K562 (cell line): Measurements from ENCODE around the gene COL9A3. TPM values are rescaled to one million over a fixed set of nuclear protein-coding genes. Genes with fewer than 3 reads are reported as not detected.

Source experiments
- CREM ChIP-seq: IDR thresholded peaks from 2 replicates; pipeline ENCODE4 v1.6.1; 2014; ENCODE audit warnings: antibody characterized with exemption, low read depth
- E2F1 ChIP-seq: sonication (generic); formaldehyde crosslinking; IDR thresholded peaks from 2 replicates; pipeline ENCODE4 v1.8.1; 2023; ENCODE audit warnings: mild to moderate bottlenecking, missing genetic modification reagents, moderate library complexity
- EGR1 ChIP-seq: fragments of 450-650 bp; conservative IDR thresholded peaks from 2 replicates; pipeline ENCODE4 v1.6.1; 2017; ENCODE audit warnings: mild to moderate bottlenecking
- HCFC1 ChIP-seq: IDR thresholded peaks from 2 replicates; pipeline ENCODE4 v1.6.1; 2012; ENCODE audit warnings: low read depth, low read length, improper control_type of control experiment
- KDM2B ChIP-seq: fragments of 250-450 bp; sonication (Bioruptor Pico); IDR thresholded peaks from 2 replicates; pipeline ENCODE4 v1.8.0; 2021; ENCODE audit warnings: mild to moderate bottlenecking, moderate library complexity
- L3MBTL2 ChIP-seq: fragments of 450-650 bp; IDR thresholded peaks from 2 replicates; pipeline ENCODE4 v1.6.1; 2016; ENCODE audit warnings: mild to moderate bottlenecking, moderate library complexity
- MGA ChIP-seq: fragments of 450-650 bp; IDR thresholded peaks from 2 replicates; pipeline ENCODE4 v1.6.1; 2016; ENCODE audit warnings: mild to moderate bottlenecking, moderate library complexity
- MXD1 ChIP-seq: fragments of 250-450 bp; sonication (Bioruptor Pico); IDR thresholded peaks from 2 replicates; pipeline ENCODE4 v1.8.0; 2021; ENCODE audit warnings: borderline replicate concordance, mild to moderate bottlenecking, moderate library complexity; ENCODE audit not compliant: poor library complexity, severe bottlenecking
- RHOXF2B ChIP-seq: fragments of 250-450 bp; sonication (Bioruptor Pico); conservative IDR thresholded peaks from 2 replicates; pipeline ENCODE4 v1.5.1; 2021
- SMAD3 ChIP-seq: fragments of 450-650 bp; formaldehyde crosslinking; conservative IDR thresholded peaks from 2 replicates; pipeline ENCODE4 v1.4.0; 2020; ENCODE audit warnings: mild to moderate bottlenecking
- TAF1 ChIP-seq: IDR thresholded peaks from 2 replicates; pipeline ENCODE4 v1.6.1; 2011; ENCODE audit warnings: mild to moderate bottlenecking, low read length, moderate library complexity; ENCODE audit not compliant: insufficient read depth, control insufficient read depth, severe bottlenecking; ENCODE audit errors: extremely low read depth
- TARDBP ChIP-seq: fragments of 450-650 bp; IDR thresholded peaks from 2 replicates; pipeline ENCODE4 v1.6.1; 2016
- ZBTB33 ChIP-seq: sonication (generic); formaldehyde crosslinking; IDR thresholded peaks from 2 replicates; pipeline ENCODE4 v1.8.1; 2023; ENCODE audit warnings: mild to moderate bottlenecking, missing genetic modification reagents
- polyA plus RNA-seq, 8 experiments: library from polyadenylated mRNA; depleted of rRNA in 4 of 8; stranded (reverse) in 5 of 8; unstranded in 3 of 8; fragments of >200 nt; fragmentation: Nextera tagmentation in 2 of 8; fragmentation: Illumina TruSeq in 1 of 8; extraction: Ambion mirVana in 2 of 8; extraction: Trizol in 1 of 8; gene quantifications; 2 replicates each; pipeline versions ENCODE4 v1.2.1 to v1.2.3, GENCODE V29; 2011 to 2014; ENCODE audit warnings: inconsistent platforms in 1 of 8, missing spikeins in 1 of 8
- total RNA-seq, 7 experiments: library from RNA; depleted of rRNA in 6 of 7; stranded (reverse); fragments of >200 nt in 6 of 7; fragmentation: Illumina TruSeq in 2 of 7; extraction: Trizol in 2 of 7; gene quantifications; 2 replicates each; pipeline versions ENCODE4 v1.2.1 to v1.2.3, GENCODE V29; 2011 to 2021; ENCODE audit warnings: low replicate concordance in 1 of 7

COL9A3 gene
- total and polyA plus RNA-seq, 9 of the 15 experiments (the other 6 are each of a cell fraction or from before 2014, with no cell fraction given) = 0.14 to 3.6 (median 0.88) TPM; not detected in 1

- peak; percentile 99 for TF ChIP-seq MGA
- TF ChIP-seq TARDBP = no peak
- no peak for TF ChIP-seq RHOXF2B
- 0 out of 2 replicates have a peak, but pooled peaks have one; percentile 21 for TF ChIP-seq SMAD3 (CRISPR knock-in tag)
- TF ChIP-seq MXD1 (CRISPR knock-in tag) = peak; percentile 80
- peak; percentile 92 for TF ChIP-seq CREM
- peak; percentile 100 for TF ChIP-seq L3MBTL2
- peak; percentile 87; the same call in 1 of the 2 replicates for TF ChIP-seq KDM2B (CRISPR knock-in tag)
- peak; percentile 69; the same call in 1 of the 2 replicates for TF ChIP-seq E2F1 (CRISPR knock-in tag)
- TF ChIP-seq ZBTB33 = peak; percentile 11; the same call in 1 of the 2 replicates
- TF ChIP-seq HCFC1 = no peak
- TF ChIP-seq EGR1 = peak; percentile 71
- peak; percentile 48 for TF ChIP-seq TAF1
These were observed 45.0 kb downstream of the COL9A3 start, which contains the start of gene TCFL5 (continued) for GRCh38 chr20:62861726-62862336.
